WERI-Rb-1 (cell line): ENCODE data around the gene SLC9A3.

Source experiments
- DNase-seq: peaks from one replicate; pipeline ENCODE4 v3.0.0-alpha.2; 2020
- H3K27ac ChIP-seq: fragments of 250-450 bp; sonication (Bioruptor Pico); 2 replicates; pipeline ENCODE4 v1.5.1; 2020; ENCODE audit warnings: mild to moderate bottlenecking, moderate library complexity
- H3K27me3 ChIP-seq: fragments of 250-450 bp; sonication (Bioruptor Pico); 2 replicates; pipeline ENCODE4 v1.5.1; 2021; ENCODE audit warnings: mild to moderate bottlenecking, low read depth, moderate library complexity; ENCODE audit not compliant: insufficient read depth, severe bottlenecking
- H3K36me3 ChIP-seq: fragments of 250-450 bp; sonication (Bioruptor Pico); 2 replicates; pipeline ENCODE4 v1.5.1; 2020; ENCODE audit warnings: mild to moderate bottlenecking, moderate library complexity
- H3K4me3 ChIP-seq: 2 replicates; pipeline ENCODE4 v1.5.1; 2011; ENCODE audit warnings: low read depth, mild to moderate bottlenecking, control low read depth, low read length
- H3K9me3 ChIP-seq: fragments of 250-450 bp; sonication (Bioruptor Pico); 2 replicates; pipeline ENCODE4 v1.5.1; 2021; ENCODE audit warnings: mild to moderate bottlenecking, moderate library complexity; ENCODE audit not compliant: severe bottlenecking
- CTCF ChIP-seq: IDR thresholded peaks from 2 replicates; pipeline ENCODE4 v1.5.1; 2011; ENCODE audit warnings: low read depth, mild to moderate bottlenecking, control low read depth, inconsistent platforms, low read length

Gene SLC9A3

DNA sequence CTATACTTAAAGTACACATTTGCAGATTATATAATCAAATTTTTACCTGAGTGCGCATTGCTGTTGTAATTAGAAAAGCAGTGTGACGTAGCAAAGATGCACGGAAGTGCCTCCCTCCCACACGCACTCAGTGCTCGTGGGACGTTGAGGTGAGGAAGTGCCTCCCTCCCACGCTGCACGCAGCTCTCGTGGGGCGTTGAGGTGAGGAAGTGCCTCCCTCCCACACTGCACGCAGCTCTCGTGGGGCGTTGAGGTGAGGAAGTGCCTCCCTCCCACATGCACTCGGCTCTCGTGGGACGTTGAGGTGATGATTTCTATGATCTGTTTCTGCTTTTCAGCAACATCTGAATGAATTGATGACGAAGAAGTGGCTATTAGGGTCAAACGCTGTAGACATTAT lies 60.3 kb downstream of the SLC9A3 start:
- peak; percentile 5 for DNase-seq
- Histone ChIP-seq H3K36me3 (peaks cover 46% of the 10 kb centered on the region), H3K27me3 (no peaks in the 10 kb centered on the region), H3K27ac (no peak overlapping the region), H3K9me3 (no peaks in the 10 kb centered on the region), H3K4me3 (no peak overlapping the region)
- no peak for TF ChIP-seq CTCF

GRCh38 chr5:463301-463700 lies 60.9 kb downstream of the SLC9A3 start:
- Histone ChIP-seq H3K36me3 (peaks cover 49% of the 10 kb centered on the region), H3K4me3 (no peak overlapping the region), H3K27ac (no peak overlapping the region), H3K27me3 (no peaks in the 10 kb centered on the region), H3K9me3 (no peaks in the 10 kb centered on the region)
- TF ChIP-seq CTCF, result no peak
- peak; percentile 6 for DNase-seq

DNA sequence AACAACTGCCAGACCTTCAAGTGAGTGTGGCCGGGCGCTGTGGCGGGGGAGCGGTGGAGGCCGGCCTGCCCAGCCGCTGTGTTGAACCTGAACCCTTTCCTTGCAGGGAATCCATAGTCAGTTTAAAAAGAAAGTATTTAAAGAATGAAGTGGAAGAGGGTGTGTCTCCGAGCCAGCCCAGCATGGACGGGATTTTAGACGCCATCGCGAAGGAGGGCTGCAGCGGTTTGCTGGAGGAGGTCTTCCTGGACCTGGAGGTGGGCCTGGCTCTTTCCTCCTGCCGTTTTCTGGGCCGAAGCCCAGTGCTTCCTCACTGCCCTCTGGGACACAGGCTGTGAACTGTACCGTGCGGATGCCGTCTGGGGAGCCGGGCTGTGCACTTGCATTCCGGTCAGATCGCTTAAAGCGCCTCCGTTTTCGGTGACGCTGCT lies 62.2 kb downstream of the SLC9A3 start:
- no peak for TF ChIP-seq CTCF
- H3K27ac ChIP-seq, result no peak overlapping the region
- H3K27me3 ChIP-seq, result no peaks in the 10 kb centered on the region
- H3K4me3 ChIP-seq, result no peak overlapping the region
- DNase-seq, result peak; percentile 5
- peaks cover 61% of the 10 kb centered on the region for H3K36me3 ChIP-seq
- H3K9me3 ChIP-seq, result no peaks in the 10 kb centered on the region

- Histone ChIP-seq H3K36me3 (peaks cover 59% of the 10 kb centered on the region), H3K9me3 (no peaks in the 10 kb centered on the region), H3K4me3 (no peak overlapping the region), H3K27me3 (no peaks in the 10 kb centered on the region), H3K27ac (no peak overlapping the region)
- no peak for TF ChIP-seq CTCF
- no peak for DNase-seq
Observed at GRCh38 chr5:460273-460625, 64.0 kb downstream of the SLC9A3 start.

GRCh38 chr5:459562-460272 lies 64.5 kb downstream of the SLC9A3 start:
- no peaks in the 10 kb centered on the region for H3K27me3 ChIP-seq
- peaks cover 61% of the 10 kb centered on the region for H3K36me3 ChIP-seq

More at GRCh38 chr5:459562-460272, 64.5 kb downstream of the SLC9A3 start:
- TF ChIP-seq CTCF, result no peak
- Histone ChIP-seq H3K27ac (no peak overlapping the region), H3K9me3 (no peaks in the 10 kb centered on the region), H3K4me3 (no peak overlapping the region)
- DNase-seq, result peak; percentile 1
